Endodermal cell (in vitro differentiated cells): ENCODE measurements around the gene FARP1. TPM values are rescaled to one million over a fixed set of nuclear protein-coding genes. Genes with fewer than 3 reads are reported as not detected.

Source experiments
- DNase-seq: peaks from one replicate; pipeline ENCODE4 v3.0.0-alpha.2; 2017
- H3K27ac ChIP-seq: 2 replicates; pipeline ENCODE4 v1.5.1; 2013; ENCODE audit warnings: mild to moderate bottlenecking, low read depth, low read length, moderate library complexity
- H3K27me3 ChIP-seq: 2 replicates; pipeline ENCODE4 v1.6.1; 2013; ENCODE audit warnings: mild to moderate bottlenecking, low read length, moderate library complexity; ENCODE audit not compliant: insufficient read depth, control insufficient read depth, poor library complexity, severe bottlenecking
- H3K36me3 ChIP-seq: 2 replicates; pipeline ENCODE4 v1.7.0; 2013; ENCODE audit warnings: mild to moderate bottlenecking, low read length, moderate library complexity; ENCODE audit not compliant: control insufficient read depth, insufficient read depth
- H3K4me1 ChIP-seq: one replicate; pipeline ENCODE4 v1.7.0; 2013; ENCODE audit warnings: low read length; ENCODE audit not compliant: control insufficient read depth, insufficient read depth
- H3K4me3 ChIP-seq: 2 replicates; pipeline ENCODE4 v1.5.1; 2013; ENCODE audit warnings: mild to moderate bottlenecking, low read length, moderate library complexity
- H3K9ac ChIP-seq: 2 replicates; pipeline ENCODE4 v1.6.1; 2013; ENCODE audit warnings: mild to moderate bottlenecking, low read length, moderate library complexity; ENCODE audit not compliant: poor library complexity, severe bottlenecking; ENCODE audit errors: extremely low read depth
- H3K9me3 ChIP-seq: 2 replicates; pipeline ENCODE4 v1.6.1; 2013; ENCODE audit warnings: mild to moderate bottlenecking, low read length, moderate library complexity; ENCODE audit not compliant: control insufficient read depth
- H3K27ac Mint-ChIP-seq: 2 replicates; pipeline ENCODE4 v1.8.0; 2020; ENCODE audit warnings: mixed read lengths
- H3K27me3 Mint-ChIP-seq: 2 replicates; pipeline ENCODE4 v1.8.0; 2021; ENCODE audit warnings: mild to moderate bottlenecking, mixed read lengths; ENCODE audit not compliant: insufficient read depth
- H3K36me3 Mint-ChIP-seq: 2 replicates; pipeline ENCODE4 v1.8.0; 2020; ENCODE audit warnings: low read depth, mixed read lengths
- H3K4me1 Mint-ChIP-seq: 2 replicates; pipeline ENCODE4 v1.8.0; 2020; ENCODE audit warnings: mixed read lengths
- H3K4me3 Mint-ChIP-seq: 2 replicates; pipeline ENCODE4 v1.8.0; 2020; ENCODE audit warnings: mild to moderate bottlenecking, moderate library complexity, mixed read lengths
- H3K9me3 Mint-ChIP-seq: 2 replicates; pipeline ENCODE4 v1.8.0; 2020; ENCODE audit warnings: mild to moderate bottlenecking, mixed read lengths
- CTCF ChIP-seq: fragments of 200-600 bp; sonication (generic); conservative IDR thresholded peaks from 2 replicates; pipeline ENCODE4 v1.5.0; 2021; ENCODE audit warnings: antibody characterized with exemption, mild to moderate bottlenecking
- WGBS, 2 experiments: methylation state at CpG; one replicate each; pipeline versions ENCODE4 v1.1.5 to v1.1.7; 2013; ENCODE audit warnings: missing lambda C conversion rate in 2 of 2, mixed read lengths in 1 of 2; ENCODE audit not compliant: insufficient coverage in 1 of 2, insufficient read length in 1 of 2; 5-methylcytosine and 5-hydroxymethylcytosine counted together
- total RNA-seq, 2 donors: library from RNA; stranded (reverse); fragmentation: NEBNext Ultra II Directional in 1 of 2; extraction: Animal tissue kit (Norgen Biotek cat#: 25700) in 1 of 2; gene quantifications; 2 replicates in 1 of 2; 3 replicates in 1 of 2; pipeline ENCODE4 v1.2.1, GENCODE V29; 2021

Gene FARP1
- total RNA-seq, 2 donors from 2014 or later = 237 to 319 TPM

- no peak overlapping the region for H3K4me3 Mint-ChIP-seq
- Histone ChIP-seq H3K27me3 (no peaks in the 10 kb centered on the region), H3K9me3 (no peaks in the 10 kb centered on the region), H3K9ac (no peak overlapping the region), H3K36me3 (peaks cover 25% of the 10 kb centered on the region), H3K4me3 (no peak overlapping the region), H3K27ac (no peak overlapping the region), H3K4me1 (no peaks in the 10 kb centered on the region)
- 80% methylated on average over 1 of the region's 1 CpG; no CpG with 5 or more reads in 1 of the 2 experiments for WGBS, 2 experiments
- H3K27ac Mint-ChIP-seq = no peak overlapping the region
- DNase-seq = no peak
- no peaks in the 10 kb centered on the region for H3K9me3 Mint-ChIP-seq
- H3K4me1 Mint-ChIP-seq = peaks cover 7% of the 10 kb centered on the region
- peaks cover 11% of the 10 kb centered on the region for H3K36me3 Mint-ChIP-seq
- H3K27me3 Mint-ChIP-seq = no peaks in the 10 kb centered on the region
- no peak for TF ChIP-seq CTCF
These were observed 210.9 kb downstream of the FARP1 start for GRCh38 chr13:98353750-98354149.

GRCh38 chr13:98358937-98359336 is 216.0 kb downstream of the FARP1 start:
- Mint-ChIP-seq H3K36me3 (peaks cover 9% of the 10 kb centered on the region), H3K4me1 (peaks cover 24% of the 10 kb centered on the region), H3K4me3 (no peak overlapping the region), H3K9me3 (no peaks in the 10 kb centered on the region), H3K27ac (no peak overlapping the region), H3K27me3 (no peaks in the 10 kb centered on the region)
- Histone ChIP-seq H3K9ac (no peak overlapping the region), H3K27ac (no peak overlapping the region), H3K27me3 (no peaks in the 10 kb centered on the region), H3K9me3 (no peaks in the 10 kb centered on the region), H3K36me3 (peaks cover 18% of the 10 kb centered on the region), H3K4me3 (no peak overlapping the region), H3K4me1 (peaks cover 3% of the 10 kb centered on the region)
- 86 to 93% methylated on average over 1 of the region's 1 CpG for WGBS, 2 experiments
- TF ChIP-seq CTCF = no peak
- no peak for DNase-seq

- Mint-ChIP-seq H3K4me3 (no peak overlapping the region), H3K4me1 (peaks cover 24% of the 10 kb centered on the region), H3K9me3 (no peaks in the 10 kb centered on the region), H3K36me3 (peaks cover 9% of the 10 kb centered on the region), H3K27ac (no peak overlapping the region), H3K27me3 (no peaks in the 10 kb centered on the region)
- no peak for DNase-seq
- Histone ChIP-seq H3K9me3 (no peaks in the 10 kb centered on the region), H3K9ac (no peak overlapping the region), H3K36me3 (peaks cover 22% of the 10 kb centered on the region), H3K4me1 (peaks cover 3% of the 10 kb centered on the region), H3K4me3 (no peak overlapping the region), H3K27ac (no peak overlapping the region), H3K27me3 (no peaks in the 10 kb centered on the region)
- TF ChIP-seq CTCF = no peak
- WGBS, 2 experiments = 90 to 96% methylated on average over 3 to 4 of the region's 4 CpGs
These were observed 217.7 kb downstream of the FARP1 start for GRCh38 chr13:98360545-98360944.
